Heart left ventricle (tissue), 16 donors: ENCODE results near the gene GABBR2. TPM values are rescaled to one million over a fixed set of nuclear protein-coding genes. Genes with fewer than 3 reads are reported as not detected.

Experiments used
- ATAC-seq, 4 donors: fragments of 200-7000 bp; cut with Tn5 transposase; one replicate each; pipeline ENCODE4 v1.9.1; 2020 to 2022; ENCODE audit warnings: moderate library complexity in 4 of 4, mild to moderate bottlenecking in 3 of 4, moderate number of reproducible peaks in 1 of 4
- DNase-seq, 5 donors: peaks; one replicate each; pipeline ENCODE4 v3.0.0-alpha.2; 2020
- H3K27ac ChIP-seq, 12 donors: fragments of 200-600 bp; sonication (generic) in 4 of 12; one replicate each; pipeline versions ENCODE4 v1.5.0 to v1.8.0; 2016 to 2022; ENCODE audit warnings: mild to moderate bottlenecking in 2 of 12
- H3K27me3 ChIP-seq, 9 donors: fragments of 200-600 bp; sonication (generic) in 2 of 9; one replicate each; pipeline versions ENCODE4 v1.5.1 to v1.8.0; 2016 to 2022; ENCODE audit warnings: mild to moderate bottlenecking in 3 of 9
- H3K36me3 ChIP-seq, 9 donors: fragments of 200-600 bp; sonication (generic) in 2 of 9; one replicate each; pipeline versions ENCODE4 v1.5.0 to v1.8.0; 2018 to 2022; ENCODE audit warnings: mild to moderate bottlenecking in 2 of 9
- H3K4me1 ChIP-seq, 12 donors: fragments of 200-600 bp; sonication (generic) in 4 of 12; one replicate each; pipeline versions ENCODE4 v1.5.0 to v1.8.0; 2016 to 2022; ENCODE audit warnings: mild to moderate bottlenecking in 3 of 12
- H3K4me3 ChIP-seq, 12 donors: fragments of 200-600 bp; sonication (generic) in 4 of 12; one replicate each; pipeline versions ENCODE4 v1.5.0 to v1.8.0; 2017 to 2022; ENCODE audit warnings: mild to moderate bottlenecking in 9 of 12, moderate library complexity in 4 of 12
- H3K9me3 ChIP-seq, 12 donors: fragments of 200-600 bp; sonication (generic) in 4 of 12; one replicate each; pipeline versions ENCODE4 v1.5.0 to v1.8.0; 2016 to 2022; ENCODE audit warnings: mild to moderate bottlenecking in 1 of 12
- POLR2A ChIP-seq, 2 donors: fragments of 450-650 bp; IDR thresholded peaks; one replicate each; pipeline ENCODE4 v1.6.1; 2017; ENCODE audit warnings: antibody characterized with exemption in 2 of 2, mild to moderate bottlenecking in 2 of 2, moderate library complexity in 2 of 2
- WGBS, 4 donors: extraction: QIAGEN DNeasy Blood & Tissue Kit in 2 of 4; methylation state at CpG; one replicate each; pipeline versions ENCODE4 v1.1.5 to v1.1.7; 2013 to 2018; 5-methylcytosine and 5-hydroxymethylcytosine counted together
- intact Hi-C, 10 donors: fragments of 100-400 bp; cut with DNase I; formaldehyde crosslinking; loops; one replicate each; pipeline versions ENCODE4 v1.11.1 to v1.14.2; 2022
- polyA plus RNA-seq, 2 donors: library from polyadenylated mRNA; stranded (reverse); fragments of 200-250 nt; gene quantifications; one replicate each; pipeline ENCODE4 v1.2.3, GENCODE V29; 2013
- total RNA-seq, 9 donors: library from RNA; depleted of rRNA in 2 of 9; stranded (reverse); fragments of >200 nt in 2 of 9; fragmentation: NEBNext Ultra II Directional in 3 of 9; extraction: Animal tissue kit (Norgen Biotek cat#: 25700) in 3 of 9; gene quantifications; one replicate each; pipeline versions ENCODE4 v1.1.0 to v1.2.4, GENCODE V29; 2016 to 2023
- TF ChIP-seq, protein P1 (sequence below), 12 donors: fragments of 200-600 bp; sonication (generic) in 4 of 12; IDR thresholded peaks; one replicate each; pipeline versions ENCODE4 v1.5.0 to v1.8.0; 2018 to 2022; ENCODE audit warnings: antibody characterized with exemption in 12 of 12, mild to moderate bottlenecking in 5 of 12
- donor health status: ischemic (EF 13 %, LVEDD 7.1; RV severe dilation, severe dysfunction).
- donor health status: healthy with polysubstance abuse.
- donor health status: DM: no; HTN: yes; CAD: no.
- donor health status: DM: no; HTN: no; CAD: no.
- donor health status: ischemic (EF 25% LVEDD 6.9; RV normal size, moderate dysfunction).
- donor health status: ischemic (EF 25% LVEDD 5.7; RV mildly dilated, moderate dysfunction).
- donor health status: healthy.
- donor health status: DM: yes; HTN: yes; CAD: no.
- donor health status: ischemic (EF 35%, LVEDD 5.7; RV mildly dilated, moderate dysfunction).
- donor health status: nonischemic (EF 11% LVEDD 7.7; RV severe dilation, severe dysfunction).
- donor health status: DM: yes; HTN: yes; CAD: no.
- donor health status: PGD.
- donor health status: ischemic (EF 29% LVEDD 5.4; RV normal size, mild dysfunction).
- donor health status: nonischemic (EF 23%, LVEDD 6.1; RV moderate dilation, normal function).

GABBR2 gene
- total and polyA plus RNA-seq, 11 donors = 0.11 to 3.4 (median 0.58) TPM

DNA sequence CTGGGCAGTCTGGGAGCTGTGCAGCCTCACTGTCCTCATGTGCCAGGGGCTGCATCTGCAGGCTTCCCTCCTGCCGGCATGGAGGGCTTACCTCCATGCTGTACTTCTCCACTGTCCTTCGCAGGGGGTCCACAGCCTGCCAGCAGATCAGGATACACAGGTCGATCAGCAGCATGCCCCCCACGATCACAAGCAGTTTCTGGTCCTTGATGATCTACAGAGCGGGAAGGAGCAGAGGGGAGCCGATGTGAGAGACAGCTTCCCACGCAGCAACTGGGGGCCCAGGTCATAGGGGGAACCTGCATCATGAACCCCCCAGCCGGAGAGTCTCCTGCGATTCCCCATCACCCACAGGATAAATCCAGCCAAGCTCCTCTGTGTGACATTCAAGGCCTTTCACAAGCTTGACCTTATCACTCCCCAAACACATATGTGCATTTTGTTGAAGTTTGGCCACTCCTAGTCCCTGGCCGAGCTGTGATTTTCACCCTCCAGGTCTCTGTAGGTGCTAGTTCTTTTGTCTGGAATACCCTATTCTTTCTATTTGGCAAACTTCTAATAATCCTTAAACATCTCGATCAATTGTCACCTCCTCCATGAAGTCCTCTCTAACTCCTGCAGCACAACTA is 346.0 kb downstream of the GABBR2 start:
- TF ChIP-seq, protein P1, sequence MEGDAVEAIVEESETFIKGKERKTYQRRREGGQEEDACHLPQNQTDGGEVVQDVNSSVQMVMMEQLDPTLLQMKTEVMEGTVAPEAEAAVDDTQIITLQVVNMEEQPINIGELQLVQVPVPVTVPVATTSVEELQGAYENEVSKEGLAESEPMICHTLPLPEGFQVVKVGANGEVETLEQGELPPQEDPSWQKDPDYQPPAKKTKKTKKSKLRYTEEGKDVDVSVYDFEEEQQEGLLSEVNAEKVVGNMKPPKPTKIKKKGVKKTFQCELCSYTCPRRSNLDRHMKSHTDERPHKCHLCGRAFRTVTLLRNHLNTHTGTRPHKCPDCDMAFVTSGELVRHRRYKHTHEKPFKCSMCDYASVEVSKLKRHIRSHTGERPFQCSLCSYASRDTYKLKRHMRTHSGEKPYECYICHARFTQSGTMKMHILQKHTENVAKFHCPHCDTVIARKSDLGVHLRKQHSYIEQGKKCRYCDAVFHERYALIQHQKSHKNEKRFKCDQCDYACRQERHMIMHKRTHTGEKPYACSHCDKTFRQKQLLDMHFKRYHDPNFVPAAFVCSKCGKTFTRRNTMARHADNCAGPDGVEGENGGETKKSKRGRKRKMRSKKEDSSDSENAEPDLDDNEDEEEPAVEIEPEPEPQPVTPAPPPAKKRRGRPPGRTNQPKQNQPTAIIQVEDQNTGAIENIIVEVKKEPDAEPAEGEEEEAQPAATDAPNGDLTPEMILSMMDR (IDR thresholded peaks at IDR 0.05) = no peak
- TF ChIP-seq POLR2A (IDR thresholded peaks at IDR 0.05) = no peak
- Histone ChIP-seq H3K27me3 (peaks cover 0 to 23% (median 0%) of the 10 kb centered on the region in 9 donors), H3K4me3 (no peak overlapping the region), H3K4me1 (no peaks in the 10 kb centered on the region), H3K36me3 (no peaks in the 10 kb centered on the region), H3K9me3 (peaks cover 0 to 20% (median 10%) of the 10 kb centered on the region in 12 donors), H3K27ac (no peak overlapping the region)
- WGBS, 4 donors = 72 to 75% (median 74%) methylated on average over 11 of the region's 11 CpGs
- intact Hi-C loops = no loop called here
- no peak for ATAC-seq
- no peak for DNase-seq

- Histone ChIP-seq H3K4me3 (no peak overlapping the region), H3K36me3 (no peaks in the 10 kb centered on the region), H3K27ac (no peak overlapping the region), H3K4me1 (no peaks in the 10 kb centered on the region), H3K9me3 (peaks cover 0 to 20% (median 10%) of the 10 kb centered on the region in 12 donors), H3K27me3 (peaks cover 0 to 23% (median 0%) of the 10 kb centered on the region in 9 donors)
- WGBS, 4 donors = 27 to 36% (median 33%) methylated on average over 3 of the region's 3 CpGs
- ATAC-seq (no peak), DNase-seq (no peak)
- intact Hi-C loops = no loop called here
- no peak for TF ChIP-seq POLR2A (IDR thresholded peaks at IDR 0.05)
- TF ChIP-seq, protein P1 (IDR thresholded peaks at IDR 0.05) = no peak
These were observed 347.1 kb downstream of the GABBR2 start for GRCh38 chr9:98361645-98362044.

DNA sequence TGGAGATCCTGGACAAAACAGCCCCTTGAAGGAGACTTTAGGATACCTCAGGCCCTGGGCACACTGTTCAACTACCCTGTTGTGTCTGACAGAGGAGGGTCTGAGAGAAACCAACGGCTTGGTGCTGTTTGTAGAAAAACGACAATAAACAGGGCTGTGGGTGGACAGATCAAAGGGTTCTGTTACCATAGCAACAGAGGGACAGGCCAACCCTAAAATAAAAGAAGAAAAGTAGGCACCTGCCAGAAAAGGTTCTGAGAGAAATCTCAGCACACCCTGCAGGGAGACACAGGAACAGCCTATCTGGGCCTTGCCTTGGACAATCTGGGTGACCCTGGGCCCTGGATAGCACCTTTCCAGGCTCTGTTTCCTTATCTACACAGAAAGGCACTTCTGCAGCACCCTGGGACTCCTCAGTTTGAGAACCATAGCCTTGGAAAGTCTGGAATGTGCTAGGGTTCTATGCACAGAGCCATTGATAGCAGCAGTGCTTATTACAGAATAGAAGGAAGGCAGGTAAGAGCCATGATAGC is 348.5 kb downstream of the GABBR2 start:
- TF ChIP-seq POLR2A (IDR thresholded peaks at IDR 0.05) = no peak
- TF ChIP-seq, protein P1 (IDR thresholded peaks at IDR 0.05) = no peak
- ATAC-seq (no peak), DNase-seq (no peak)
- intact Hi-C loops = no loop called here
- 46 to 79% (median 58%) methylated on average over 2 of the region's 2 CpGs for WGBS, 4 donors
- Histone ChIP-seq H3K4me3 (no peak overlapping the region), H3K27me3 (peaks cover 0 to 23% (median 0%) of the 10 kb centered on the region in 9 donors), H3K9me3 (peaks cover 0 to 7% (median 3%) of the 10 kb centered on the region in 12 donors), H3K4me1 (no peaks in the 10 kb centered on the region), H3K36me3 (no peaks in the 10 kb centered on the region), H3K27ac (no peak overlapping the region)

DNA sequence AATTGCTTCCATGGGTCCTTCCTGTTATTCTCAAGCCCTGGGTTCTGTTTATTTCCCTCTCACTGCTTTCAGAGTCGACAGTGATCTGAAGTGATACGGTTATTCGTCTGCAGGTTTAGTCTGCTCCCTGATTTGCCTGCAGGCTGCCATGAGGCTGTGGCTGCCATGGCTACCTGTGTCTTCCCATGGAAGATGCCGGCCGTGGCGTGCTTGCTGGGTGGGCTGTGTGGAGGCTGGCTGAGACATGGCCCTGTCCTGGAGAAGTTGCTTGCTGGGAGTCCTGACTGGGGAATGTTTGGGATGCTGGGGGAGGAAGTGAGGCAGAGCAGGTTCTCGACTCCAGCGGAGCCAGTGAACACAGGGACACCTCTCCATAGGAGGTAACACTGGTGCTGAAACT is 349.2 kb downstream of the GABBR2 start:
- Histone ChIP-seq H3K27ac (no peak overlapping the region), H3K36me3 (no peaks in the 10 kb centered on the region), H3K9me3 (peaks cover 0 to under 1% (median 0%) of the 10 kb centered on the region in 12 donors), H3K4me1 (no peaks in the 10 kb centered on the region), H3K4me3 (no peak overlapping the region), H3K27me3 (peaks cover 0 to 23% (median 0%) of the 10 kb centered on the region in 9 donors)
- DNase-seq = no peak
- TF ChIP-seq POLR2A (IDR thresholded peaks at IDR 0.05) = no peak
- TF ChIP-seq, protein P1 (IDR thresholded peaks at IDR 0.05) = no peak
- no peak for ATAC-seq
- intact Hi-C loops = loop anchor here in 1 of 10 donors (5.0 kb wide), 1 partner anchor 52 kb away; no protein-coding TSS in a partner anchor
- WGBS, 4 donors = 65 to 90% (median 75%) methylated on average over 5 to 8 of the region's 8 CpGs
